ENCODE results near the gene QTRT2.

Gene QTRT2

DNA sequence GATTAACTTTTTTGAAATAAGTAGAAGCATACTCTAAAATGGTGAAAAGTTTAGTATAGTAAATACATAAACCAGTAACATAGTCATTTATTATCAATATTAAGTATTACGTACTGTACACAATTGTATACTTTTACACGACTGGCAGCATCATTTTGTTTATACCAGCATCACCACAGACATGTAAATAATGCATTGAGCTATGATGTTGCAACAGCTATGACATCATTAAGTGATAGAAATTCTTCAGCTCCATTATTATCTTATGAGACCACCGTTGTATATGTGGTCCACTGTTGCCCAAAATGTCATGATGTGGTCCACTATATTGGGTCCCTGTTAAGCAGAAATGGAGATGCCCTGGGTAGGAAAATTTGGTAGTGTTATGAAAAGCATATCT lies 71.0 kb downstream of the QTRT2 start:
- no peak for DNase-seq

DNA sequence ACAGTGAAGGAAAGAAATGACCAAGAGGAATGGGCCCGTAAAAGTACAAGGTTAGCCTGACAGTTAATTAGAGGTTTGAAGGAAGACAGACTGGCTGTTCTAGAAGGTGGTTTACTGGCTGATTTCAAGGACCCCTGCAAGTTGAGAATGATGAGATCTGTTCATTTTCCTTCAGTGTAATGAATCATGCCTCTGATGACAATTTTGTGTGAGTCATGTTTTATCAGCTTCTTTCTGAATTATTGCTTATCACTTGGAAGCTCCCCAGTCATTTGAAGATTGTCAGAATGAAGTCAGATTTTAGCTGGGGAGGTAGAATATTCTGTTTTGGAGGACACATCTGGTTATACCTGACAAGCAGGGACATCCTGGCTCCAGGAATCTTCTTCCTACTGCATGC lies 71.7 kb downstream of the QTRT2 start:
- no peak for DNase-seq

DNA sequence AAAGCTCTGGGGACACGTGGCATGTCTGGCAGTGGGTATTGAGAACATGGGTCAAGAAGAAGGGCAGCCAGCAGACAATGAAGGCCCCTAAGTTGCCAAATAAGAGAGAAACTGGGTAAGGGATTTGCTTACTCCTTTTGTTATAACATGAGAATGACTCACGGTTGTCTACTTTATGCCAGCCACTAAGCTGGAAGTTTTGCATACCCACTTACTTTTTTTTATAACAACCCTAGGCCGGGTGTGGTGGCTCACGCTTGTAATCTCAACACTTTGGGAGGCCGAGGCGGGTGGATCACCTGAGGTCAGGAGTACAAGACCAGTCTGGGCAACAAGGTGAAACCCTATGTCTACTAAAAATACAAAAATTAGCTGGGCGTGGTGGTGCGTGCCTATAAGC lies 72.3 kb downstream of the QTRT2 start:
- DNase-seq: no peak

GRCh38 chr3:114132500-114132899 lies 76.0 kb downstream of the QTRT2 start:
- no peak for DNase-seq

- no peak for DNase-seq
Observed at GRCh38 chr3:114133947-114134346, 77.4 kb downstream of the QTRT2 start.
